SH-SY5Y (cell line): ENCODE results near the gene KCNA10.

Experiments
- GATA2 ChIP-seq: IDR thresholded peaks from 2 replicates; pipeline ENCODE4 v1.6.1; 2011; ENCODE audit warnings: mild to moderate bottlenecking, low read depth, low read length
- GATA3 ChIP-seq: IDR thresholded peaks from 2 replicates; pipeline ENCODE4 v1.6.1; 2011; ENCODE audit warnings: low read depth, mild to moderate bottlenecking, low read length, moderate library complexity

- TF ChIP-seq GATA2 = no peak
- TF ChIP-seq GATA3 = no peak
Observed at GRCh38 chr1:110495926-110496600, 22.9 kb downstream of the KCNA10 start.
